NT2/D1 (cell line): Measurements from ENCODE around the gene IL4.
"Not testable (repeated sequence)": the region's sequence is repeated elsewhere in the genome, so short reads cannot be mapped to it uniquely, and the experiment has no call there.

Experiments used
- DNase-seq: peaks from one replicate; pipeline ENCODE4 v3.0.0-alpha.2; 2011; ENCODE audit warnings: low read depth, low spot score
- H3K27me3 ChIP-seq: 2 replicates; pipeline ENCODE4 v1.6.0; 2011; ENCODE audit warnings: mild to moderate bottlenecking; ENCODE audit not compliant: insufficient read length, insufficient read depth
- H3K36me3 ChIP-seq: 2 replicates; pipeline ENCODE4 v1.6.1; 2011; ENCODE audit warnings: mild to moderate bottlenecking, low read length, mixed read lengths; ENCODE audit not compliant: insufficient read depth, insufficient read length
- H3K4me1 ChIP-seq: 2 replicates; pipeline ENCODE4 v1.5.1; 2011; ENCODE audit not compliant: insufficient read depth, insufficient read length
- H3K4me3 ChIP-seq: 2 replicates; pipeline ENCODE4 v1.5.1; 2011; ENCODE audit warnings: low read depth; ENCODE audit not compliant: insufficient read length
- H3K9ac ChIP-seq: 2 replicates; pipeline ENCODE4 v1.6.0; 2011; ENCODE audit warnings: low read depth; ENCODE audit not compliant: insufficient read length
- H3K9me3 ChIP-seq: 2 replicates; pipeline ENCODE4 v1.5.1; 2011; ENCODE audit warnings: mild to moderate bottlenecking, low read length; ENCODE audit not compliant: insufficient read depth
- SUZ12 ChIP-seq: IDR thresholded peaks from 2 replicates; pipeline ENCODE4 v1.6.1; 2011; ENCODE audit not compliant: insufficient read length, insufficient read depth; ENCODE audit errors: extremely low read depth
- YY1 ChIP-seq: IDR thresholded peaks from 2 replicates; pipeline ENCODE4 v1.6.1; 2011; ENCODE audit not compliant: insufficient read length, insufficient read depth
- ZNF274 ChIP-seq: IDR thresholded peaks from 2 replicates; pipeline ENCODE4 v1.6.1; 2011; ENCODE audit warnings: mild to moderate bottlenecking, low read depth, low read length

The IL4 gene

DNA sequence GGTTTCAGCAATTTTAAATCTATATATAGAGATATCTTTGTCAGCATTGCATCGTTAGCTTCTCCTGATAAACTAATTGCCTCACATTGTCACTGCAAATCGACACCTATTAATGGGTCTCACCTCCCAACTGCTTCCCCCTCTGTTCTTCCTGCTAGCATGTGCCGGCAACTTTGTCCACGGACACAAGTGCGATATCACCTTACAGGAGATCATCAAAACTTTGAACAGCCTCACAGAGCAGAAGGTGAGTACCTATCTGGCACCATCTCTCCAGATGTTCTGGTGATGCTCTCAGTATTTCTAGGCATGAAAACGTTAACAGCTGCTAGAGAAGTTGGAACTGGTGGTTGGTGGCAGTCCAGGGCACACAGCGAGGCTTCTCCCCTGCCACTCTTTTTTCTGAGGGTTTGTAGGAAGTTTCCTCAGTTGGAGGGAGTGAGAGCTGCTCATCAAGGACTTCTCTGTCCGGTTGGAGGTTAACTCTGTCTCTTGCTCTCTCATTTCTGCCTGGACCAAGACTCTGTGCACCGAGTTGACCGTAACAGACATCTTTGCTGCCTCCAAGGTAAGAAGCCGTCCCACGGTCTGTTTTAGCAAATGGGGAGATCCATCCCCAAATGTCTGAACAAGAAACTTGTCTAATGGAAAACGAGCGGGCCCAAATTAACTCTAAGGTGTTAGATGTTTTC lies at the start of gene IL4:
IL4 (plus strand) TSS at position 51 of the 692 bp plus-strand sequence; CDS start at position 113, 62 bp downstream.
- Histone ChIP-seq H3K4me3 (no peak within 1 kb of the TSS), H3K27me3 (no peaks in the 10 kb centered on the region), H3K36me3 (no peaks in the 10 kb centered on the region), H3K9ac (no peak within 1 kb of the TSS), H3K9me3 (peaks cover 5% of the 10 kb centered on the region; the same call in 1 of the 2 replicates), H3K4me1 (peaks cover 8% of the 10 kb centered on the region)
- TF ChIP-seq SUZ12 (no peak), YY1 (no peak), ZNF274 (no peak)
- DNase-seq, result no peak

DNA sequence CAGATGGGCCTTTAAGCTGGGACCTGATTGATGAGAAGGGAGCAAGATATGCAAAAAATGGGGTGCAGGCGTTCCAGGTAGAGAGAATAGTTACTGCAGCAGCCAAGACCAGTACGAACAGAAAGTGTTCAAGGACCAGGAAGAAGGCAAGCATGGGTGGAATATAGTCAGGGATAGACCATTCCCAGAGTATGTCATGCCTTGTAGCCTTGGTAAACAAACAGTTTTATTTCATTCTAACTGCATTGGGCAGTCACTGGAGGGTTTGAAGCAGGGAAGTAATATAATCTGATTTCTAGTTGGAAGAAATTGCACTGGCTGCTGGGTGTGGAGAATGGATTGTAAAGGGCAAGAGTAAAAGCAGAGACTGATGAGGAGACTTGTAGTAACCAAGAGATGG lies 46.3 kb upstream of the IL4 start:
- H3K9me3 ChIP-seq, result no peaks in the 10 kb centered on the region
- no peaks in the 10 kb centered on the region for H3K27me3 ChIP-seq
- H3K9ac ChIP-seq, result no peak overlapping the region
- no peak overlapping the region for H3K4me3 ChIP-seq
- DNase-seq, result no peak
- H3K4me1 ChIP-seq, result no peaks in the 10 kb centered on the region
- no peak for TF ChIP-seq SUZ12
- TF ChIP-seq YY1, result no peak
- TF ChIP-seq ZNF274, result no peak
- peaks cover 4% of the 10 kb centered on the region for H3K36me3 ChIP-seq

- TF ChIP-seq YY1, result no peak
- no peak for TF ChIP-seq SUZ12
- TF ChIP-seq ZNF274, result no peak
- Histone ChIP-seq H3K9me3 (no peaks in the 10 kb centered on the region), H3K4me1 (no peaks in the 10 kb centered on the region), H3K4me3 (no peak overlapping the region), H3K27me3 (no peaks in the 10 kb centered on the region), H3K36me3 (no peaks in the 10 kb centered on the region), H3K9ac (no peak overlapping the region)
- DNase-seq, result no peak
These were observed 45.0 kb upstream of the IL4 start for GRCh38 chr5:132628814-132629213.

GRCh38 chr5:132629230-132629944 lies 44.4 kb upstream of the IL4 start:
- DNase-seq, result no peak
- Histone ChIP-seq H3K4me1 (no peaks in the 10 kb centered on the region), H3K27me3 (no peaks in the 10 kb centered on the region), H3K9me3 (no peaks in the 10 kb centered on the region), H3K9ac (no peak overlapping the region), H3K36me3 (no peaks in the 10 kb centered on the region), H3K4me3 (no peak overlapping the region)
- TF ChIP-seq YY1, result no peak
- TF ChIP-seq ZNF274, result no peak
- TF ChIP-seq SUZ12, result no peak

- H3K9me3 ChIP-seq, H3K4me1 ChIP-seq, DNase-seq, H3K9ac ChIP-seq, H3K4me3 ChIP-seq, H3K27me3 ChIP-seq: not testable (repeated sequence)
- H3K36me3 ChIP-seq, result peaks cover 13% of the 10 kb centered on the region
These were observed 40.2 kb upstream of the IL4 start for GRCh38 chr5:132633587-132633986.

DNA sequence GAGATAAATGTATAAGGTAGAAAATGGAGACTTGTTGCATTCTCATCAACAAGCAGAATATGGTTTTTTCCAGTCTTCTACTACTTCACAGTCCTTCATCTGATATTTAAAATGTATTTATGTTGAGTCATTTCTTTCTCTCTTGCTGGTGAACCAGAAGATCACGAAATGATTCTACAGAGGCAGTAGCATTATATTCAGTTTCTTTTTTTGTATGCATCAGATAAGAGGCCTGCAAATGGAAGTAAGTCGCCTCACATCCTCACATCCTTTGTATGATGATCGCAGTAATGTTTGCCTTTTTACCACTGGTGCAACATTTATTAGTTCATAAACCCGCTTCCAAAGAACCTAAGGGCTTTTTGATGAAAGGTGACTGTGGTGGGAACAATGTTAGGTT lies 37.9 kb upstream of the IL4 start:
- no peaks in the 10 kb centered on the region for H3K9me3 ChIP-seq
- DNase-seq, result no peak
- H3K27me3 ChIP-seq, result no peaks in the 10 kb centered on the region
- no peaks in the 10 kb centered on the region for H3K4me1 ChIP-seq
- TF ChIP-seq SUZ12, result no peak
- no peak for TF ChIP-seq YY1
- no peak for TF ChIP-seq ZNF274
- H3K9ac ChIP-seq, result no peak overlapping the region
- peaks cover 23% of the 10 kb centered on the region for H3K36me3 ChIP-seq
- H3K4me3 ChIP-seq, result no peak overlapping the region

- Histone ChIP-seq H3K4me3 (no peak overlapping the region), H3K27me3 (no peaks in the 10 kb centered on the region), H3K9me3 (no peaks in the 10 kb centered on the region), H3K9ac (no peak overlapping the region), H3K4me1 (no peaks in the 10 kb centered on the region), H3K36me3 (peaks cover 35% of the 10 kb centered on the region)
- no peak for TF ChIP-seq YY1
- TF ChIP-seq ZNF274, result no peak
- no peak for TF ChIP-seq SUZ12
- DNase-seq, result no peak
These were observed 36.5 kb upstream of the IL4 start for GRCh38 chr5:132637241-132637640.
